Brain pericyte (primary cell): ENCODE data around the gene PCDH11Y.
"Not testable (repeated sequence)": the region's sequence is repeated elsewhere in the genome, so short reads cannot be mapped to it uniquely, and the experiment has no call there.

Experiments used
- DNase-seq: peaks from one replicate; pipeline ENCODE4 v3.0.0-alpha.2; 2012; ENCODE audit warnings: low read depth, low spot score

The PCDH11Y gene

GRCh38 chrY:5000057-5000456, at the start of gene PCDH11Y:
TSS of gene PCDH11Y (plus strand) at chrY:5000296. CDS start at chrY:5057100, 56,804 bp downstream.
- not testable (repeated sequence) for DNase-seq

GRCh38 chrY:4967894-4968293, 32.2 kb upstream of the PCDH11Y start:
- not testable (repeated sequence) for DNase-seq

- DNase-seq = not testable (repeated sequence)
These were observed 8.2 kb upstream of the PCDH11Y start for GRCh38 chrY:4991743-4992400.

GRCh38 chrY:4994892-4995291, 5.2 kb upstream of the PCDH11Y start:
- not testable (repeated sequence) for DNase-seq

- DNase-seq = not testable (repeated sequence)
These were observed 2.5 kb downstream of the PCDH11Y start for GRCh38 chrY:5002476-5003184.

GRCh38 chrY:5038972-5039523, 39.0 kb downstream of the PCDH11Y start:
- not testable (repeated sequence) for DNase-seq

- DNase-seq = not testable (repeated sequence)
These were observed 82.9 kb downstream of the PCDH11Y start for GRCh38 chrY:5083017-5083416.

- DNase-seq = not testable (repeated sequence)
These were observed 182.9 kb downstream of the PCDH11Y start for GRCh38 chrY:5182998-5183397.

- DNase-seq = not testable (repeated sequence)
These were observed 215.0 kb downstream of the PCDH11Y start for GRCh38 chrY:5215116-5215515.

GRCh38 chrY:5324931-5325330, 324.8 kb downstream of the PCDH11Y start:
- not testable (repeated sequence) for DNase-seq

GRCh38 chrY:5342220-5342619, 342.1 kb downstream of the PCDH11Y start:
- not testable (repeated sequence) for DNase-seq

GRCh38 chrY:5543705-5544104, 543.6 kb downstream of the PCDH11Y start:
- DNase-seq = not testable (repeated sequence)

- DNase-seq = not testable (repeated sequence)
These were observed 638.5 kb downstream of the PCDH11Y start for GRCh38 chrY:5638589-5638988.

- not testable (repeated sequence) for DNase-seq
These were observed 679.2 kb downstream of the PCDH11Y start for GRCh38 chrY:5679265-5679664.

GRCh38 chrY:5708727-5709126, 708.6 kb downstream of the PCDH11Y start:
- not testable (repeated sequence) for DNase-seq

GRCh38 chrY:5709788-5710381, 709.8 kb downstream of the PCDH11Y start:
- DNase-seq = not testable (repeated sequence)

- DNase-seq = not testable (repeated sequence)
These were observed 761.3 kb downstream of the PCDH11Y start for GRCh38 chrY:5761403-5761802.

- not testable (repeated sequence) for DNase-seq
These were observed 776.4 kb downstream of the PCDH11Y start for GRCh38 chrY:5776485-5776884.
